ENCODE measurements around the gene OTOGL.
"Not testable (repeated sequence)": the region's sequence is repeated elsewhere in the genome, so short reads cannot be mapped to it uniquely, and the experiment has no call there.

Gene OTOGL

GRCh38 chr12:80271780-80272179, 172.4 kb downstream of the OTOGL start:
- peaks cover 4% of the 10 kb centered on the region for H3K4me1 Mint-ChIP-seq
- no peak overlapping the region for H3K4me3 Mint-ChIP-seq
- ATAC-seq (ENCODE audit: low read depth) (no peak), DNase-seq (ENCODE audit: low spot score in 2 of 2) (no peak)
- H3K27ac Mint-ChIP-seq = no peak overlapping the region
- H3K36me3 Mint-ChIP-seq = no peaks in the 10 kb centered on the region
- peaks cover 5% of the 10 kb centered on the region for H3K27me3 Mint-ChIP-seq
- no peaks in the 10 kb centered on the region for H3K9me3 Mint-ChIP-seq

- no peaks in the 10 kb centered on the region for H3K36me3 Mint-ChIP-seq
- ATAC-seq (ENCODE audit: low read depth) (no peak), DNase-seq (ENCODE audit: low spot score in 2 of 2) (no peak)
- no peak overlapping the region for H3K4me3 Mint-ChIP-seq
- no peaks in the 10 kb centered on the region for H3K9me3 Mint-ChIP-seq
- H3K27ac Mint-ChIP-seq = no peak overlapping the region
- H3K27me3 Mint-ChIP-seq = peaks cover 5% of the 10 kb centered on the region
- peaks cover 4% of the 10 kb centered on the region for H3K4me1 Mint-ChIP-seq
These were observed 173.1 kb downstream of the OTOGL start for GRCh38 chr12:80272387-80272915.

- Mint-ChIP-seq H3K27me3 (peaks cover 5% of the 10 kb centered on the region), H3K4me1 (peaks cover 4% of the 10 kb centered on the region), H3K4me3 (no peak overlapping the region), H3K36me3 (no peaks in the 10 kb centered on the region), H3K9me3 (no peaks in the 10 kb centered on the region), H3K27ac (no peak overlapping the region)
- ATAC-seq (ENCODE audit: low read depth) (no peak), DNase-seq (ENCODE audit: low spot score in 2 of 2) (no peak)
These were observed 173.8 kb downstream of the OTOGL start for GRCh38 chr12:80273144-80273543.

GRCh38 chr12:80277732-80278131, 178.4 kb downstream of the OTOGL start:
- no peak for ATAC-seq (ENCODE audit: low read depth)
- Mint-ChIP-seq H3K27me3 (peaks cover 1% of the 10 kb centered on the region), H3K4me3 (no peak overlapping the region), H3K36me3 (no peaks in the 10 kb centered on the region), H3K9me3 (peaks cover 7% of the 10 kb centered on the region), H3K4me1 (peaks cover 4% of the 10 kb centered on the region), H3K27ac (no peak overlapping the region)
- DNase-seq (ENCODE audit: low spot score in 2 of 2) = no peak

GRCh38 chr12:80282226-80282625, 182.9 kb downstream of the OTOGL start:
- H3K27ac Mint-ChIP-seq = no peak overlapping the region
- H3K9me3 Mint-ChIP-seq = peaks cover 7% of the 10 kb centered on the region
- no peaks in the 10 kb centered on the region for H3K4me1 Mint-ChIP-seq
- no peaks in the 10 kb centered on the region for H3K36me3 Mint-ChIP-seq
- ATAC-seq (ENCODE audit: low read depth) (no peak), DNase-seq (ENCODE audit: low spot score in 2 of 2) (no peak)
- H3K27me3 Mint-ChIP-seq = no peaks in the 10 kb centered on the region
- no peak overlapping the region for H3K4me3 Mint-ChIP-seq

GRCh38 chr12:80282761-80283160, 183.4 kb downstream of the OTOGL start:
- Mint-ChIP-seq H3K4me3 (no peak overlapping the region), H3K36me3 (no peaks in the 10 kb centered on the region), H3K9me3 (peaks cover 7% of the 10 kb centered on the region), H3K27me3 (no peaks in the 10 kb centered on the region), H3K4me1 (no peaks in the 10 kb centered on the region), H3K27ac (no peak overlapping the region)
- no peak for ATAC-seq (ENCODE audit: low read depth)
- no peak for DNase-seq (ENCODE audit: low spot score in 2 of 2)

GRCh38 chr12:80291108-80291754, 191.9 kb downstream of the OTOGL start:
- no peak overlapping the region for H3K27ac Mint-ChIP-seq
- ATAC-seq (ENCODE audit: low read depth) = no peak
- no peaks in the 10 kb centered on the region for H3K36me3 Mint-ChIP-seq
- DNase-seq (ENCODE audit: low spot score in 2 of 2) = no peak
- no peaks in the 10 kb centered on the region for H3K9me3 Mint-ChIP-seq
- H3K4me1 Mint-ChIP-seq = no peaks in the 10 kb centered on the region
- peaks cover 3% of the 10 kb centered on the region for H3K27me3 Mint-ChIP-seq
- no peak overlapping the region for H3K4me3 Mint-ChIP-seq

GRCh38 chr12:80293347-80293746, 194.0 kb downstream of the OTOGL start:
- H3K9me3 Mint-ChIP-seq = no peaks in the 10 kb centered on the region
- ATAC-seq (ENCODE audit: low read depth) = no peak
- DNase-seq (ENCODE audit: low spot score in 2 of 2) = no peak
- H3K27ac Mint-ChIP-seq = no peak overlapping the region
- peaks cover 5% of the 10 kb centered on the region for H3K27me3 Mint-ChIP-seq
- no peaks in the 10 kb centered on the region for H3K4me1 Mint-ChIP-seq
- H3K4me3 Mint-ChIP-seq = no peak overlapping the region
- no peaks in the 10 kb centered on the region for H3K36me3 Mint-ChIP-seq

- DNase-seq (ENCODE audit: low spot score in 2 of 2) (no peak), ATAC-seq (ENCODE audit: low read depth) (no peak)
- Mint-ChIP-seq H3K9me3 (no peaks in the 10 kb centered on the region), H3K4me3 (no peak overlapping the region), H3K27me3 (peaks cover 3% of the 10 kb centered on the region), H3K36me3 (no peaks in the 10 kb centered on the region), H3K27ac (no peak overlapping the region), H3K4me1 (no peaks in the 10 kb centered on the region)
These were observed 194.4 kb downstream of the OTOGL start for GRCh38 chr12:80293759-80294158.

- H3K4me3 Mint-ChIP-seq = no peak overlapping the region
- no peak overlapping the region for H3K27ac Mint-ChIP-seq
- H3K36me3 Mint-ChIP-seq = no peaks in the 10 kb centered on the region
- H3K9me3 Mint-ChIP-seq = no peaks in the 10 kb centered on the region
- no peak for DNase-seq (ENCODE audit: low spot score in 2 of 2)
- ATAC-seq (ENCODE audit: low read depth) = no peak
- H3K27me3 Mint-ChIP-seq = peaks cover 3% of the 10 kb centered on the region
- H3K4me1 Mint-ChIP-seq = no peaks in the 10 kb centered on the region
These were observed 199.9 kb downstream of the OTOGL start for GRCh38 chr12:80299219-80299618.

GRCh38 chr12:80299976-80300375, 200.6 kb downstream of the OTOGL start:
- no peaks in the 10 kb centered on the region for H3K9me3 Mint-ChIP-seq
- no peak overlapping the region for H3K27ac Mint-ChIP-seq
- DNase-seq (ENCODE audit: low spot score in 2 of 2) (no peak), ATAC-seq (ENCODE audit: low read depth) (no peak)
- peaks cover 3% of the 10 kb centered on the region for H3K27me3 Mint-ChIP-seq
- no peak overlapping the region for H3K4me3 Mint-ChIP-seq
- no peaks in the 10 kb centered on the region for H3K36me3 Mint-ChIP-seq
- H3K4me1 Mint-ChIP-seq = no peaks in the 10 kb centered on the region

GRCh38 chr12:80307436-80307835, 208.1 kb downstream of the OTOGL start:
- not testable (repeated sequence) for H3K9me3 Mint-ChIP-seq; H3K4me1 Mint-ChIP-seq; DNase-seq (ENCODE audit: low spot score in 2 of 2); H3K4me3 Mint-ChIP-seq; H3K27me3 Mint-ChIP-seq; H3K27ac Mint-ChIP-seq; ATAC-seq (ENCODE audit: low read depth); H3K36me3 Mint-ChIP-seq

GRCh38 chr12:80313209-80313608, 213.9 kb downstream of the OTOGL start:
- no peak for DNase-seq (ENCODE audit: low spot score in 2 of 2)
- Mint-ChIP-seq H3K27ac (no peak overlapping the region), H3K36me3 (no peaks in the 10 kb centered on the region), H3K4me1 (no peaks in the 10 kb centered on the region), H3K4me3 (no peak overlapping the region), H3K9me3 (no peaks in the 10 kb centered on the region), H3K27me3 (peaks cover 1% of the 10 kb centered on the region)
- ATAC-seq (ENCODE audit: low read depth) = no peak

GRCh38 chr12:80314741-80315140, 215.4 kb downstream of the OTOGL start:
- H3K27ac Mint-ChIP-seq = no peak overlapping the region
- no peak overlapping the region for H3K4me3 Mint-ChIP-seq
- H3K4me1 Mint-ChIP-seq = no peaks in the 10 kb centered on the region
- ATAC-seq (ENCODE audit: low read depth) = no peak
- H3K27me3 Mint-ChIP-seq = peaks cover under 1% of the 10 kb centered on the region
- no peaks in the 10 kb centered on the region for H3K36me3 Mint-ChIP-seq
- H3K9me3 Mint-ChIP-seq = no peaks in the 10 kb centered on the region
- no peak for DNase-seq (ENCODE audit: low spot score in 2 of 2)

GRCh38 chr12:80316222-80316621, 216.9 kb downstream of the OTOGL start:
- H3K9me3 Mint-ChIP-seq = no peaks in the 10 kb centered on the region
- no peaks in the 10 kb centered on the region for H3K36me3 Mint-ChIP-seq
- ATAC-seq (ENCODE audit: low read depth) (no peak), DNase-seq (ENCODE audit: low spot score in 2 of 2) (no peak)
- no peaks in the 10 kb centered on the region for H3K27me3 Mint-ChIP-seq
- H3K4me3 Mint-ChIP-seq = no peak overlapping the region
- no peaks in the 10 kb centered on the region for H3K4me1 Mint-ChIP-seq
- H3K27ac Mint-ChIP-seq = no peak overlapping the region
